NCI-H446 (cell line): ENCODE measurements around the gene HOXB3.

Source experiments
- DNase-seq, 2 experiments: peaks; one replicate each; lab custom pipeline; 2025; lab: John Stamatoyannopoulos, UW

The HOXB3 gene

DNA sequence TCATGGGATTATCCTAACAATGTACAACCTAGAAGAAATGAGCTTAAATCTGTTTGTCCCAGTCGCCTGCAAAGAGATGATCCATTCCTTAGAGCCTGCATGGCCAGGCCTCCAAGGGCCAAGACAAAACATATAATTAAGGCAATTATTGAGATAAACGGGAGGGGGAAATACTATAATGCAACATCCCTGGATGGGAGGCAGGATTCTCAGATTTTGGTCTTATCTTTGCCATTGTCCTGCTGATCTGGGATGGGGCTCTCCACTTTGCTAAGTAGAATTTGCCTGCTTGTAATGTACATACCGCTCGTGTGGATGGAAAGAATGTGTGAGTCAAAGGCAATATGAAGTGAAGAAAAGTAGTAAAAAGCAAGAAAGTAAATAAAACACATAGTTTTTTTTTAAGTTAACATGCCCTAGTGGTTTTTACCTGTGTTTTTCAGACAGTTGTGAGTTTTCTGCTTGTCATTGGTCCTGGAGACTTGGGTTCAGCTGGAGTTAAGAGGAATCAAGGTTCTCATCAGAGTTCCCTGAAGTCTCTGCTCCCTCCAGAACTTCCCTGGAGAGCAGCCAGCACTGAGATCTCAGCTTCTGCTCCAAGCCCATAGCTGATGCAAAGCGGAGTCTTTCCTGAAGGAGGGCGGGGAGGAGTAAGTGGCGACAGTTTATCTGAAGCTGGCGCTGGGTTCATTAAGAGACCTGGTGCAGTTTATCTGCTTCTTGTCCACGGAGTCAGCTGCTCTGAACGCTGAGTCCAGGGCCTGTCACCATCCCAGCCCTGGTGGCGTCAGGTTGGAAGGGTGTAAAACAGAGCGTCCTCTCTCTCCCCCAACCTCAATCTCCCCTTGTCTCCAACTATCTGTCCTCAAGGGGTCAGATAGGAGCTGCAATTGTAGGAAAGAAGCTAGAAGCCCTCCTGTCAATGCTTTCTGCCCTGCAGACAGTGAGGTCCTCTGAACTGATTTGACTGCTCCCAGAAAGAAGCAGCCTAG is 89.3 kb downstream of the HOXB3 start:
- no peak for DNase-seq

DNA sequence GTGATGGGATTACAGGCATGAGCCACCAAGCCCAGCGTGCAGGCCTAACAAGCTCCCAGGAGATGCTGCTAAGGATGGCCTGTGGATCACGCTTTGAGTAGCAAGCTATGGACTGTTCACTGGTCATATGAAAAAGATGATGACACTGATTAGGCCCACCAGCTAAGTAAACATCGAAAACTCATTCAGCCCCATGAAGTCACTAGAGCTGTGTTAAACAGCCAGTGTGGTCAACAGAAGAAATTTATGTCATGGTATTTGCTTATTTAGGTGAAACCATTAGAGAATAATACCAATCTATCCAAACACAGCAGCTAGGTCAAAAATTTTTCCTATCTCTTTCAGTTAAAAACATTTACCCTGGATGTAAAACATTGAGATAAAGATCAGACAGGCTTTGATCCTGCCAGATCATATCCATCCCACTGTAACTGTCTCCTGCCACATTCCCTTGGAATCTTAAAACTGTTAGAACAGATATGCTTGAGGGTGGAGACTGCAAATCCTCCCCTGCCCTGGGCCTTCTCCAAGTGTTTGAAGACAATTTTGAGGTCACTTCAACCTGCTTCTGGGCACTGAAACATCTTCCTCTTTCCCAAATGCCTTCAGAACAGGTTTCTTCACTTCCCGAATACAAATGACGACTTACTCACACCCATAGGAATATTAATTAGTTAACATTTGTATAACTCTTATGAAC is 90.2 kb downstream of the HOXB3 start:
- no peak for DNase-seq

DNA sequence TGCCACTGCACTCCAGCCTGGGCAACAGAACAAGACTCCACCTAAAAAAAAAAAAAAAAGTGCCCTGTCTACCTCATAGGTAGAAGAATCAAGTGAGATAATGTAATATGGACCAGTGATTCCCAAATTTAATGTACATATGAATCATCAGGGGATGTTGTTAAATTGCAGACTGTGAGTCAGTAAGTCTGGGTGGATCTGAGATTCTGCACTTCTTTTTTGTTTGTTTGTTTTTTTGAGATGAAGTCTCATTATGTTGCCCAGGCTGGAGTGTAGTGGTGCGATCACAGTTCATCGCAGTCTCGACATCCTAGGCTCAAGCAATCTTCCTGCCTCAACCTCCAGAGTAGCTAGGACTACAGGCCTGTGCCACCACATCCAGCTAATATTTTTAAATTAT is 90.8 kb downstream of the HOXB3 start:
- DNase-seq, result no peak
